Neural cell (in vitro differentiated cells): ENCODE data around the gene MAD1L1. TPM values are rescaled to one million over a fixed set of nuclear protein-coding genes. Genes with fewer than 3 reads are reported as not detected.

ENCODE experiments used
- H2AFZ ChIP-seq: fragments of 200-600, 300-800 bp; sonication (generic), shearing (Covaris generic); 2 replicates; pipeline ENCODE4 v1.6.0; 2014; ENCODE audit warnings: low read depth, mild to moderate bottlenecking, antibody characterized with exemption, low read length, moderate library complexity
- H3F3A ChIP-seq: fragments of 200-600 bp; shearing (Covaris generic); 2 replicates; pipeline ENCODE4 v1.6.1; 2016; ENCODE audit warnings: mild to moderate bottlenecking, moderate library complexity, mixed read lengths, antibody characterized with exemption, low read length; ENCODE audit not compliant: insufficient read depth, poor library complexity, severe bottlenecking
- H3K27ac ChIP-seq: fragments of 200-600, 300-800 bp; sonication (generic), shearing (Covaris generic); 2 replicates; pipeline ENCODE4 v1.5.1; 2014; ENCODE audit warnings: mild to moderate bottlenecking, low read length, moderate library complexity
- H3K27me3 ChIP-seq: fragments of 300-800, 200-600 bp; sonication (generic), shearing (Covaris generic); 2 replicates; pipeline ENCODE4 v1.6.0; 2014; ENCODE audit warnings: mild to moderate bottlenecking, low read depth, low read length, moderate library complexity; ENCODE audit not compliant: insufficient read depth
- H3K36me3 ChIP-seq: fragments of 300-800, 200-600 bp; sonication (generic), shearing (Covaris generic); 2 replicates; pipeline ENCODE4 v1.5.1; 2014; ENCODE audit warnings: mild to moderate bottlenecking, antibody characterized with exemption, low read length, moderate library complexity; ENCODE audit not compliant: insufficient read depth
- H3K4me2 ChIP-seq: fragments of 300-800, 200-600 bp; sonication (generic), shearing (Covaris generic); 2 replicates; pipeline ENCODE4 v1.6.0; 2014; ENCODE audit warnings: mild to moderate bottlenecking, low read length
- H3K4me3 ChIP-seq: fragments of 300-800, 200-600 bp; sonication (generic), shearing (Covaris generic); 2 replicates; pipeline ENCODE4 v1.5.1; 2014; ENCODE audit warnings: mild to moderate bottlenecking, low read length, moderate library complexity
- H3K79me2 ChIP-seq: fragments of 200-600 bp; shearing (Covaris generic); replicated peaks from 2 replicates; pipeline ENCODE4 v1.6.0; 2014; ENCODE audit warnings: mild to moderate bottlenecking, low read length, moderate library complexity; ENCODE audit not compliant: insufficient read depth
- H3K9ac ChIP-seq: fragments of 300-800, 200-600 bp; sonication (generic), shearing (Covaris generic); 2 replicates; pipeline ENCODE4 v1.6.1; 2016; ENCODE audit warnings: mild to moderate bottlenecking, low read length, mixed read lengths
- H3K9me2 ChIP-seq: fragments of 200-600 bp; shearing (Covaris generic); 2 replicates; pipeline ENCODE4 v1.6.1; 2016; ENCODE audit warnings: mild to moderate bottlenecking, low read length, mixed read lengths; ENCODE audit not compliant: insufficient read depth
- H3K9me3 ChIP-seq: fragments of 200-600, 300-800 bp; sonication (generic), shearing (Covaris generic); 2 replicates; pipeline ENCODE4 v1.6.1; 2016; ENCODE audit warnings: mild to moderate bottlenecking, mixed run types, low read length, moderate library complexity, mixed read lengths
- H4K20me1 ChIP-seq: fragments of 200-600 bp; shearing (Covaris generic); 2 replicates; pipeline ENCODE4 v1.6.1; 2016; ENCODE audit warnings: mild to moderate bottlenecking, mixed run types; ENCODE audit not compliant: insufficient read depth
- CTCF ChIP-seq: fragments of 450-650 bp; IDR thresholded peaks from 2 replicates; pipeline ENCODE4 v1.5.1; 2014; ENCODE audit warnings: antibody characterized with exemption, mild to moderate bottlenecking, moderate library complexity; ENCODE audit not compliant: poor library complexity, severe bottlenecking
- EP300 ChIP-seq: fragments of 450-650 bp; conservative IDR thresholded peaks from 2 replicates; pipeline ENCODE4 v1.6.1; 2014; ENCODE audit warnings: antibody characterized with exemption, mild to moderate bottlenecking, moderate library complexity; ENCODE audit not compliant: poor library complexity, severe bottlenecking
- EZH2 ChIP-seq: fragments of 200-600, 300-800 bp; shearing (Covaris generic), sonication (generic); IDR thresholded peaks from 2 replicates; pipeline ENCODE4 v1.6.1; 2014; ENCODE audit warnings: antibody characterized with exemption, low read length, borderline replicate concordance, mild to moderate bottlenecking; ENCODE audit not compliant: insufficient read depth, poor library complexity, severe bottlenecking
- MXI1 ChIP-seq: fragments of 450-650 bp; conservative IDR thresholded peaks from 2 replicates; pipeline ENCODE4 v1.6.1; 2014; ENCODE audit warnings: antibody characterized with exemption, mild to moderate bottlenecking; ENCODE audit not compliant: poor library complexity, severe bottlenecking
- POLR2AphosphoS5 ChIP-seq: IDR thresholded peaks from 2 replicates; pipeline ENCODE4 v1.6.1; 2012
- RAD21 ChIP-seq: fragments of 450-650 bp; conservative IDR thresholded peaks from 2 replicates; pipeline ENCODE4 v1.6.1; 2014; ENCODE audit warnings: antibody characterized with exemption, mild to moderate bottlenecking, moderate library complexity
- SMC3 ChIP-seq: fragments of 450-650 bp; conservative IDR thresholded peaks from 2 replicates; pipeline ENCODE4 v1.6.1; 2014; ENCODE audit warnings: antibody characterized with exemption, mild to moderate bottlenecking, moderate library complexity; ENCODE audit not compliant: poor library complexity
- TAF1 ChIP-seq: IDR thresholded peaks from 2 replicates; pipeline ENCODE4 v1.6.1; 2012; ENCODE audit warnings: low read depth
- polyA plus RNA-seq: library from polyadenylated mRNA; depleted of rRNA; stranded (reverse); fragments of >200 nt; gene quantifications from 2 replicates; pipeline ENCODE4 v1.2.3, GENCODE V29; 2014
- TF ChIP-seq, protein P1 (sequence below): IDR thresholded peaks from 2 replicates; pipeline ENCODE4 v1.6.1; 2012; ENCODE audit warnings: borderline replicate concordance

The MAD1L1 gene
- polyA plus RNA-seq, 1 donor from 2014 or later: 31.4 TPM

DNA sequence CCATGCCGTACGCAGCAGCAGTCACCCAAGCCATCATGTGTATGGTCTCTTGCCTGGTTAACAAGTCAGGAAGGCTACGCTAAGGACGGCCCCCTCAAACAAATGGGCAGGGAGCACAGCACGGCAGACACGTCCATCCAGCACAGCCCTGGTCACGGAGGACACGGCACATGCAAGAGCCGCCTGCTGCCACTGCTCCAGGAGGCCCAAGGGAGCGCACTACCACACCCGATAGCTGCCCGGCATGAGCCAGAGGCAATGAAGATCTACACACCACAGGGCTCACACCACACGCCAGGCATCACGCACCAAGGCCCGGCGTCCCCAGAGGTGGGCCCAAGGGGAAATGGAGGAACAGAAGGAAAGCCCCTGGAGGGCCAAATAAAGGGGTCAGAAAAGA, 134.2 kb downstream of the MAD1L1 start:
- Histone ChIP-seq H3K79me2 (no peaks in the 10 kb centered on the region), H3K4me3 (no peak overlapping the region), H3K27ac (peak overlapping the region; percentile 56), H2AFZ (no peak overlapping the region), H4K20me1 (no peaks in the 10 kb centered on the region), H3K27me3 (no peaks in the 10 kb centered on the region), H3K9me3 (no peaks in the 10 kb centered on the region), H3K9me2 (no peaks in the 10 kb centered on the region), H3F3A (no peaks in the 10 kb centered on the region), H3K36me3 (no peaks in the 10 kb centered on the region), H3K9ac (peak overlapping the region; percentile 20), H3K4me2 (no peak overlapping the region)
- no peak for TF ChIP-seq EP300

- Histone ChIP-seq H3K36me3 (no peaks in the 10 kb centered on the region), H3K27ac (no peak overlapping the region), H3K27me3 (no peaks in the 10 kb centered on the region), H3K9me2 (no peaks in the 10 kb centered on the region), H3K9me3 (no peaks in the 10 kb centered on the region), H3K9ac (no peak overlapping the region), H4K20me1 (no peaks in the 10 kb centered on the region), H3F3A (no peaks in the 10 kb centered on the region), H3K79me2 (no peaks in the 10 kb centered on the region), H2AFZ (no peak overlapping the region), H3K4me2 (no peak overlapping the region), H3K4me3 (no peak overlapping the region)
- TF ChIP-seq TAF1 (no peak), RAD21 (no peak), EP300 (no peak), SMC3 (no peak), POLR2AphosphoS5 (no peak), EZH2 (no peak), MXI1 (no peak), CTCF (no peak)
- TF ChIP-seq, protein P1, sequence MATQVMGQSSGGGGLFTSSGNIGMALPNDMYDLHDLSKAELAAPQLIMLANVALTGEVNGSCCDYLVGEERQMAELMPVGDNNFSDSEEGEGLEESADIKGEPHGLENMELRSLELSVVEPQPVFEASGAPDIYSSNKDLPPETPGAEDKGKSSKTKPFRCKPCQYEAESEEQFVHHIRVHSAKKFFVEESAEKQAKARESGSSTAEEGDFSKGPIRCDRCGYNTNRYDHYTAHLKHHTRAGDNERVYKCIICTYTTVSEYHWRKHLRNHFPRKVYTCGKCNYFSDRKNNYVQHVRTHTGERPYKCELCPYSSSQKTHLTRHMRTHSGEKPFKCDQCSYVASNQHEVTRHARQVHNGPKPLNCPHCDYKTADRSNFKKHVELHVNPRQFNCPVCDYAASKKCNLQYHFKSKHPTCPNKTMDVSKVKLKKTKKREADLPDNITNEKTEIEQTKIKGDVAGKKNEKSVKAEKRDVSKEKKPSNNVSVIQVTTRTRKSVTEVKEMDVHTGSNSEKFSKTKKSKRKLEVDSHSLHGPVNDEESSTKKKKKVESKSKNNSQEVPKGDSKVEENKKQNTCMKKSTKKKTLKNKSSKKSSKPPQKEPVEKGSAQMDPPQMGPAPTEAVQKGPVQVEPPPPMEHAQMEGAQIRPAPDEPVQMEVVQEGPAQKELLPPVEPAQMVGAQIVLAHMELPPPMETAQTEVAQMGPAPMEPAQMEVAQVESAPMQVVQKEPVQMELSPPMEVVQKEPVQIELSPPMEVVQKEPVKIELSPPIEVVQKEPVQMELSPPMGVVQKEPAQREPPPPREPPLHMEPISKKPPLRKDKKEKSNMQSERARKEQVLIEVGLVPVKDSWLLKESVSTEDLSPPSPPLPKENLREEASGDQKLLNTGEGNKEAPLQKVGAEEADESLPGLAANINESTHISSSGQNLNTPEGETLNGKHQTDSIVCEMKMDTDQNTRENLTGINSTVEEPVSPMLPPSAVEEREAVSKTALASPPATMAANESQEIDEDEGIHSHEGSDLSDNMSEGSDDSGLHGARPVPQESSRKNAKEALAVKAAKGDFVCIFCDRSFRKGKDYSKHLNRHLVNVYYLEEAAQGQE: no peak
Measured at GRCh38 chr7:2098056-2098455, 134.7 kb downstream of the MAD1L1 start.

- Histone ChIP-seq H3K79me2 (no peaks in the 10 kb centered on the region), H4K20me1 (no peaks in the 10 kb centered on the region), H3K27me3 (no peaks in the 10 kb centered on the region), H3K36me3 (no peaks in the 10 kb centered on the region), H3K4me2 (no peak overlapping the region), H3K4me3 (no peak overlapping the region), H3K9me3 (no peaks in the 10 kb centered on the region), H3K9ac (no peak overlapping the region), H2AFZ (no peak overlapping the region), H3K27ac (no peak overlapping the region), H3F3A (no peaks in the 10 kb centered on the region), H3K9me2 (no peaks in the 10 kb centered on the region)
- TF ChIP-seq MXI1: no peak
- TF ChIP-seq CTCF: no peak
- no peak for TF ChIP-seq EZH2
- TF ChIP-seq POLR2AphosphoS5: no peak
- TF ChIP-seq, protein P1: no peak
- TF ChIP-seq RAD21: no peak
- TF ChIP-seq EP300: no peak
- no peak for TF ChIP-seq TAF1
- TF ChIP-seq SMC3: no peak
Measured at GRCh38 chr7:2097492-2097891, 135.3 kb downstream of the MAD1L1 start.
